GM21515 (cell line): ENCODE results near the gene MORF4L2.

Source experiments
- ATAC-seq: cut with Tn5 transposase; IDR thresholded peaks from one replicate; pipeline ENCODE4 v1.9.1; 2021; ENCODE audit not compliant: unreplicated experiment

Gene MORF4L2, protein sequence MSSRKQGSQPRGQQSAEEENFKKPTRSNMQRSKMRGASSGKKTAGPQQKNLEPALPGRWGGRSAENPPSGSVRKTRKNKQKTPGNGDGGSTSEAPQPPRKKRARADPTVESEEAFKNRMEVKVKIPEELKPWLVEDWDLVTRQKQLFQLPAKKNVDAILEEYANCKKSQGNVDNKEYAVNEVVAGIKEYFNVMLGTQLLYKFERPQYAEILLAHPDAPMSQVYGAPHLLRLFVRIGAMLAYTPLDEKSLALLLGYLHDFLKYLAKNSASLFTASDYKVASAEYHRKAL

DNA sequence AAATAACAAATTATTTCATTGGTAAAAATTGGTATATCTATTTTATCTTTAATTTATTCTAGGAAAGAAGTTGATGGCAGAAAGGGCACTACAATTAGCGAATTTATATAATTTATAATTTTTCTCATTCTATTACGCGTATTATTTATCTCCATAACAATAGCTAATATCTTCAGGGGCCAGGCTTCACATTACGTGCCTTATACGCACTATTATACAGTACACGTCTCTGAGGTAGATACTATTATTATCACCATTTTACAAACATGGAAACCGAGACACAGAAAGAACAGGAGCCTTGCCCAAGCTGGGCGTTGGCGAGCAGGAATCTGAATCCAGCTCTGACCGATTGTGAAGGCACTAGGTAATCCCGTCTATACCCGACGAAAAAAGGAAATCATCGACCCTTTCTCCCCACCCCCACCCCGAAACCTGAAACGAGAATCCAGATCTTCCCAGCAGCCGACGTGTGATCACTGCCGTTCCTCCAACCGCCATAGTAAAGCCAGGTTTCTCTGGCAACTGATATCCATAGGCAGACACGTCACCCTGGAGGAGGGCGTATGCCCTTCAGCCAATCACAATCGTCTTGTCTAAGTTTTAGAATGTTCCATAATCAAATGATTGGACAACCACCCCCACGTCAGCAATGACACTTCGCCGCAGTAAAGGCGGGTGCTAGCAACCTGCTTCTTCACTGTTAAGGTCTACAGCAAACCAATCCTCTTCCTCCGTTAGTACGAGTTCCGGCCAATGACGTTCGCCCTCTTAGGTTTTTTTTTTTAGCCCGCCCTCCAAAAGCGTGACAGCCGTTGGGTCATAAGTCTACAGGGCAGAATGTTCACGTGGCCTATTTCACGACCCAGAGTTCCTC is at the start of gene MORF4L2:
MORF4L2 (minus strand) TSS at position 501 of the 874 bp plus-strand sequence. CDS start 9,672 bp downstream, outside the sequence.
- ATAC-seq: peak; percentile 91

DNA sequence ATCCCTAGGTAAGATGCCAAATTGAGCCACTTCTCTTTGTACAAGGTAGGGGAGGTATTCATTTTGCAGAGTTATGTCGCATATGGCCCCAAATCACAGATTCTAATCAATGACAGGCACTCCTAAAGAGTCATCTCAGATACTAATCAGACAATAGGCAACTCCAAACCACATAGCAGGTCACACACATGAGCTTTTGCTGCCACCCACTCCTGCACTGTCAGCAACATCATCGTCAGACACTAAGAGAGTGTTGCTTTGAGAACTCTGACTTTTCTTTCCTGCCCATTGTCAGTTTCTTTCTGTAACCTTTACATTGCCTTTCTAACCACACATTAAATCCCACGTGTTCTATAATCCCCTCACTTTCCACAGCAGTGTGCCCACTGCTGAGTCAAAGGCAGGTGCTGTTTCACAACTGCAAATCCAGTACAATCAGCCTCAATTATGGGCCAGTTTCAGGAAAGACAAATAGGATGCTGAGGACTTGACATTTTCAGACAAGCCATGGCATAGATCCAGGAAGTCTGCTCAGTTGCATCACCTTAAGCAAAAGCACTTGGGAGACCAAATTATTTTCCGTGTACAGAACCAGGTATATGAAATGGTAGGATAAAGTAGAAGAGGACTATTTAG is 47.7 kb upstream of the MORF4L2 start:
- no peak for ATAC-seq

DNA sequence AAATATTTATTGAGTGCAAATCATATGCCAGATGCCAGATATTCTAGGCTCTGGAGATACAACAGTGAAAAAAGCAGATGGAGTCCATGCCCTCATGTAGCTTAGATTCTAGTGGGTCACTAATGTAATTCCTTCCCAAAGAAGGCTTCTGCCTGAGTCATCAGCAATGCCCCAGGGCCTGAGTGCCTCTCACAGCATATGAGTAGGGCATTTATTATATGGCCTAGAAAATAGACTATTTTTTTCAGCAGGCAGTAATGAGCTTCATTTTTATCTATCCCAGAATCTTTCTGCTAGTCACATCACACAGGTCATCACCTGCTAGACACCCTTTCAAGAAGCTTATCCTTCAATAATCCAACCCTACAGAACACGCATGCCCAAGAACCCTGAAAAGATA is 46.5 kb upstream of the MORF4L2 start:
- ATAC-seq: no peak

DNA sequence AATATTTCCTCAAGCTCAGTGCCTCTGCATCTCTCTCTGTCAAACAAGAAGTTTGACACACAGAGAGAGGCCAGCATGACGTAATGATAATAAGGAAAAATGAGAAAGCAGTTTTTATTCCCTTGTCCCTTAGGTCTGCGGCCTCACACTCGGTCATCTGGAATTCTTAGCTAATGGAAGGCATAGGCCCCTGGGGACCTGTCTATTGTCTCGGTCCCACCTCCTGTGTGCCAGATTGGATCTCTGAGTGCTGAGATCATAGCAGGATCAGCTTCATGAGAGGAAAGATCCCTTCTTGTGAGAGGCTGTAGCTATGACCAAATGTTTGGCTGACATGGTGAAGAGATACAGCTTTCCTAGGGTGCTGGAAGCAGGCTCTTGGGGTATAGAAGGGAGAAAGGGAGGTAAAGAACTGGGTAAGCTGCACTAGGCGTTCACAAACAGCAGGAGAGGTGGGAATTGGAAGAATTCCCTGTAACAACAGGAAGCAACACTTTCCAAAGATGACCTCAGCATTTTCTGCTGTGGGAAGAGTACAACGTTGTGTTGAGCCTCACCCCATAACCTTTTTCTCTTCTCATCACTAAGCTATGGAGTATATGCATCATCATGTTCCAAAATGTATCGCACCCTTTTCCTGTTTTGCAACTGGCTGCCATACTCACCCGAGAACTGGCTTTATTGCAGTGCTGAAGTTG is 44.4 kb upstream of the MORF4L2 start:
- no peak for ATAC-seq

DNA sequence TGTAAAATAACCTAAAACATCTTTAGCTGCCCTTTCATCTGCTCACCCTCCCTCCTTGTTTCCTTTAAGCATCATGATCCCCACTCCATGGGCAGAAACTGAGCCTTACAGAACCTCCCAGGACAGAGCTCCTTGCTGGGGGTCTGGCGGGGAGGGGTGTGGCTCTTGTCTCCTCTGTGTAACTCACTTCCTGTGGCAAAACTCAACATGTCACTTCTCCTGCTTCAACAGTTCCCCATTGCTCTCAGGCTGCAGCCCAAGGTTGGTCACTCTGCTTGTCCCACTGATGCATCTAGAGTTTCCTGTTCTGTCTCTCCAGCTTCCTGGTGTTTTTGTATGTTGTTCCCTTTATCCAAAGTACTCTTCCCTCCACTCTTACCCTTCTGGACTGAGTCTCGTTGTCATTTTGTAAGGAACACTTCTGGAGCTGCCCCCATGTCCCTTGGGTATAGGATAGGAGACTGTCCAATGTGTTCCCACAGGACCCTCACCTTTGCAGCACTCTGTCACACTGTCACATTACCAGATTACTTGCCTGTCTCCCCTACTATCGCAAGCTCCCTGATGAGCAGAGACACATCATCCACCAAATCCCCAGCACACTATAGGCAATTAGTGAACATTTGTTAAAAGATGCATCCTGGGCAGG is 43.8 kb upstream of the MORF4L2 start:
- no peak for ATAC-seq

DNA sequence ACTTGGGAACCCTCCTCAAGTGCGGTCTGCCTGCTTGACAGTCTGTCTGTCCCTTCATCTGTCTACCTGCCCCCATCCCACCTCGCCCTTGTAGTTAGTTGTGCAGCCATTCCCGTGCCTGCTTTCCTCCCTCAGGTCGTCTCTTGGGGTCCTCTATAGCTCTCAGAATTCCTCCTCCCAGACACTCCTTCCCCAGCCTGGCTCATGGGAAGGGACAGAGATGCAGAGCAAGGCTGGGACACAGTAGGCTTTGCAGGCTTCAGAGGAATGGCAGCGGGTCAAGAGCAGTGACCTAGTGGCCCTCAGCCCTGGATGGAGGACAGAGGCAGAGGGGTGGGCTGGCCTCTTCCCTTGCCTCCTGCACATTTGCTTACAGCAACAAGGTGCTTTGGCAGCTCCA is 42.5 kb upstream of the MORF4L2 start:
- ATAC-seq: no peak

DNA sequence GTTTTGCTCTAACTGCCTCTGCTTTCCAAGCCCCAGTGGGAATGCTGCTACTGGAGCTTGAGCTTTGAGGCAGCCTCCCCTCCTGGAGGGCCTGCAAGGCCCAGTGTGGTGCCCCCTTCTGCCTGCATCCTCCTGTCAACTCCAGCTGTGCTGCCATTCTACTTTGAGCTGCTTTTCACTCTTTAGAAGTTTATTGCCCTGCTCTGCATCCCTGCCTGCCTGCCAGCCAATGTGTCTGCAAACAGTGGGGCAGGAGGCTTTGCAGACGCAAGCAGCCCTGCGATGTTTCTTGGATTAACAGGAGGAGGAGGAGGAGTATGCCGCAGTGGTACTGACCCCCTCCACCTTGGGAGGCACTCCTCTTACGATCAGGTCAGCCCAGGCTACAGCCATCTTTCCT is 40.6 kb upstream of the MORF4L2 start:
- no peak for ATAC-seq

DNA sequence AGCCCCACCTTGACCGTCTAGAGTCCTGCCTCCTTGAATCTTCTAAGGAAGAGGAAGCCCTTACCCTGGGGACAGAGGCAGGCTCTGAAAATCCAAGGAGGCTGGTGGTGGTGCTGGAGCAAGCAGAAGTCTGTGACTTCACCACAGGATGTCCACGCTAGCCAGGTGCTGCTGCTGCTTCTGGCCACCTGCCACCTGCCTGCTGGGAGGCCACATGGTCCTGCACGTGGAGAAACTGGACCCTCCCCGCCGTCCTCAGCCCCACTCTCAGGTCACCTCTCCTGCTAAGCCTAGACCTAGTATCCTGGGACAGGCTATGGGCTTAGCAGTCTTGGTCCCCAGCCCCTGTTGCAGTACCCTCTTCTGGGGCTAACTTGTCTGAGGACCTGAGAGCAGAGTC is 40.0 kb upstream of the MORF4L2 start:
- ATAC-seq: no peak

DNA sequence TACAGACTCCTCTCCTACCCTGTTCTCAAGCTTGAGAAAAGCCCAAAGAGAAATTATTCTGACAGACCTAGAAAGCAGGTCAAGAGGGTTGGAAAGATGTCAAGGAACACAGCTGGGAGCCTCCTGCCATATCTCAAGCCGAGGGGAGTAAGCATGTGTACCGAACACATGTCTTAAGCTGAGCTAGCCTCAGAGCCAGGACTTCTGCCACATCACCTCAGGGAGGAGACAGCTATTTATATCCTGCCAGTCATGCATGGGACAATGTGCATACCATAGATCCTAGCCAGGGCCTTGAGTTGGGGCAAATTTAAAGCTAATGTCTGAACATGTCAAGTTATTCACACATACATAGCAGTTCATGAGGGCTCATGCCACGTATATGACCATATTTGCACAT is 36.0 kb upstream of the MORF4L2 start:
- ATAC-seq: no peak

DNA sequence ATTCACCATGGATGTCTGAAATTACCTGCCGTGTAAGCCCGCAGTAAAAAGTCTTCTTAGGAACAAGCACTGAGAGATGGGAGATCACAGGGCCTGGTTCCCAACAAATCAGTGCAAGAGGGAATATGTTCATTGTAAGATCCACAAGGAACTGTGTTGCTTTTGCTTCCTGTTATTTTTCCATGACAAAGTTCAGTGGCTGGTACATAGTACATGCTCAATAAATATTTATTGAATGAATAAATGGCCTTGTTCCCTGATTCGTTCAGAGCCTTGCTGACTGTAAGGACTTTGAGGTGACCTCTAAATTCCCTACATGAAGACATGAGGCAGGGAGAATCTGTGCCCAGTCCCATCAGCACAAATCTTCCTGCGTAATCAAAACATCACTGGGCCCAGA is 31.6 kb upstream of the MORF4L2 start:
- ATAC-seq: no peak

DNA sequence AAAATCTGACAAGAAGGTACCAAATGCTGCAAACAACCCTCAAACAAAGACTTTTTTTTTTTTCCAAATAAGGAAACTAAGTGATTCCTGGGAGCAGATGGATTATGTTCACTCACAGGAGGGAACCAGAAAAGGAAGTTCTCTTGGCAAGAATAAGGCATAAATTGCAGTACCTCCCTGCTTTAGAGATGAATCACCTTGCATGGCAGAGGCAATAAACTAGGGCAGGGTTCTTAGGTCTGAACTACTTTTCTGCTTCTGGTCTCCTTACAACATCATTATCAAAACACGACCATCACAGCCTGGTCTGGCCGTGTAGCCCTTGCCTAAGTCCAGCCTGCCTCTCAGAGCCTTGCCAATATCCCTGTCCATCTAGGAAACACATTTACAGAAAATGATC is 30.5 kb upstream of the MORF4L2 start:
- ATAC-seq: no peak

DNA sequence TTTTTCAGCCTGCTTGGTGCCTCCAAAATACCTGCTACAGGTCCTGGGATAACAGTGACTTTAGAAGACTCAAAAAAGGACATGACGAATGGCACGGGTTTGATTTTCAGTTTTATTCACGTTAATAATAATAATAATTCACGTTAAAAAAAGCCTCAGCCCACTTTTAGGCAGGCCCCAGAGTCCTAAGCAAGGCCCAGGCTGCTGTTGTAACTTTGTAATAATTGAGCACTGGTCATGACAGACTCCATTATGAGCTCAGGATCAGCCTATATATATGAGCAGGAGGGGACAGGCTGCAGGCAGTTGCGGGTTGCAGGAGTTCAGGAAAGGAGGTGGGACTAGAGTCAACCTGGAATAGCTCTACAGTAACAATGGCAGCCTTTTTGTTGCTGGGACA is 24.1 kb upstream of the MORF4L2 start, which contains the start of gene TMEM31:
TMEM31 (plus strand) TSS at position 301 of the 400 bp plus-strand sequence. CDS start 1,350 bp downstream, outside the sequence.
- no peak for ATAC-seq

DNA sequence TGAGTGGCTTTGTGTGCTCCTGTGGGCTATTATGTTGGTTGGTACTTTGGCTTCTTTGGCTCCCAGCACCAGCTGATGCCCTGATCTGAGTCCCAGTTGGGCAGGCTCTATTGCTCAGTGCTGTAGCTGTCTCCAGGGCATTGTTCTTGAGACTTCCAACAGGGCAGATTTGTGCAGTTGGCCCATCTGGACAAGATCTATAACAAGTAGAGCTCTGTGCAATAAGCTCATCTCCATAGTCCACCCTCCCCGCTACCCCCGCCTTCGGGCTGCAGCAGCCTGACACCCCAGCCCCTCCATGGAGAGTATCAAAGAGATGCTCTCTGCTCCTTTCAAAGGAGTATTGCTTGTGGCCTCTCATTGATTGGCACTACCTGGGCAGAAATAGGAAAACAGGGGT is 18.4 kb upstream of the MORF4L2 start:
- ATAC-seq: no peak

DNA sequence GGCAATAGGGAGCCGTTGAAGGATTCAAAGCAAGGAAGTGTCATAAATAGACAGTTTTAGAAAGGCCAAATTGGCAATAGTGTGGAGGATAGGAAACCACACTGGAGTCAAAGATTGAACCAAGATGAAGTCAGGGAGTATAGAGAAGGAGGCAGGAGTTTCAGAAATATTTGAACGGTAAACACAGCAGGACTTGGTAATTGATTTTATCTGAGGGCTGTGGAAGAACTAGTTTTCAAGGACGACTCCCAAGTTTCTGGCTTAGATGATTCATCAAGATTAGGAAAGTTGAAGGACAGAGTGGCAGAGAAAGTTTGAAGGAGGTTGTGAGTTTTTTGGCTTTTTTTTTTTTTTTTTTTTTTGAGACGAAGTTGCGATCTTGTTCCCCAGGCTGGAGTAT is 12.7 kb upstream of the MORF4L2 start:
- ATAC-seq: no peak

DNA sequence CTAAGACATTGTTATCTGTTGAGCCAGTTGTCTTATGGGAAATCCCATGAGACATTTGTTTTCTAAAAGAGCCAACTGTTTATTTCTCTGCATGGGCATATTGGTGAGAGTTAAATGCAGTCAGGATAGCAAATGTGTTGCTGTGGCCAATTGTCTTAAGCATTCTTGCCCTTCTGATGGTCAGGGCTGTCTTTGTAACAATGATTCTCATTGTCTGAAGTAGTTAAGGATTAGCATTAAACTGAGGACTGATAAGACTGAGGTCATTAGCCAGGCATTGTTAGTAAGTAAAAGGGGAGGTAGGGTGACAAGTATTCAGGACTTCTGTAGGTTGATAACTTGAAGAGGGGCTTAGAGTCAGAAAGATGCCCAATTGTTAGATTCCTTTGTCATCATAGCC is 11.2 kb upstream of the MORF4L2 start:
- ATAC-seq: no peak

DNA sequence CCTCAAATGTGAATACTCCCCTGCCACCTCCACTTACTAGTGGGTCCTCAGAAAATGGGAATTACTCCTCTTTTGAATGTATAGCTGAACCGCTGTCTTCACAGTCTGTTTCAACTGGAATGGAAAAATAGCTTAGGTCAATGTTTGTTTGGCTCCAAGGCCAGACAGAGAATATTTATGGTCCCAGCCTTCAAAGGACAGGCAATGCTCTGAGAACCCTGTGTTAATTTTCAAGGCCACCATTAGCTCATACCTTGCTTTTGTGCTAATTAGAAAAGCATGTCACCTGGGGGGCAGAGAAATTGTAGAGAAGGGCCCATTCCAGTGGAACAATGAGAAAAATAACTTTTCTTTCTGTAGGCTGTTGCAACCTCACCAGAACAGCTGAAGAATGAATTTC is 4.6 kb upstream of the MORF4L2 start:
- ATAC-seq: no peak

DNA sequence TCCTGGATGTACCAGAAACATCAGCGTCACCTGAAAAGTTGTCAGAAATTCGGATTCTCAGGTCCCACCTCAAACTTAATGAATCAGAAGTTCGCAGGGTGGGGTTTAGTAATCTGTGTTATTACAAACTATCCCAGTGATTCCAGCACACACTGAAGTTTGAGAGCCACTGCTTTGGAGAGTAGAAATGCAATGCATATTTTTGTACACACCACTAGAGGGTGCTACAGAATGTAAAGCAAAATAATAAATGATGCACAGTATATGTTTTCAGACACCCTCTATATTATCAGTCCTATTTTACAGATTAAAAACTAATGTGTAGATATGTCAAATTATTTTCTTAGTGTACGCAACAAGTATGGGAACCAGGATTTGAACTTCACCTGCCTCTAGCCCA is 2.4 kb upstream of the MORF4L2 start:
- ATAC-seq: no peak

DNA sequence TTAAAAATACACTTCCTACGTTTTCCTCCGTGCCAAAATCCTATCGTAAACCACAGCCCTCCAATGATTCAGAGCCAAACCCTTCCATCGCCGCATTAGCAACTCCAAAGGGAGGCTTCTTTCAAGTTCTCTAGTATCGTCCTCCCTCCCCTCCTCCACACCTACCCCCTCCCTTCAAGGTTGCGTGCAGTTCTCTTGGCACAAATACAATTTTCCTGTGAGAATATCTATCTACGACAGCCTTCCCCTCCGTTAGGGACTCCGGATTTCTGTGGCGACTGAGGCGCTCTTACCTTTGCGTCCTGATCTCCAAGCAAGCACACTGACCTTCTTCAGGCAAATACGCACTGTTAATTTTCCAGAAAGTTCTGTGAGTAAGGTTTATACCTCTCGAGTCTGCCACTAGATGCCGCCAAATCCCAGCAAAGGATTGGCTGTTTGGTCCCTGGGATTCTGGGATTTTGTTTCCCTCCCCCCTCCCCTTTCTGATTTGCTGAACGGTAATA is 1.2 kb upstream of the MORF4L2 start:
- ATAC-seq: no peak

DNA sequence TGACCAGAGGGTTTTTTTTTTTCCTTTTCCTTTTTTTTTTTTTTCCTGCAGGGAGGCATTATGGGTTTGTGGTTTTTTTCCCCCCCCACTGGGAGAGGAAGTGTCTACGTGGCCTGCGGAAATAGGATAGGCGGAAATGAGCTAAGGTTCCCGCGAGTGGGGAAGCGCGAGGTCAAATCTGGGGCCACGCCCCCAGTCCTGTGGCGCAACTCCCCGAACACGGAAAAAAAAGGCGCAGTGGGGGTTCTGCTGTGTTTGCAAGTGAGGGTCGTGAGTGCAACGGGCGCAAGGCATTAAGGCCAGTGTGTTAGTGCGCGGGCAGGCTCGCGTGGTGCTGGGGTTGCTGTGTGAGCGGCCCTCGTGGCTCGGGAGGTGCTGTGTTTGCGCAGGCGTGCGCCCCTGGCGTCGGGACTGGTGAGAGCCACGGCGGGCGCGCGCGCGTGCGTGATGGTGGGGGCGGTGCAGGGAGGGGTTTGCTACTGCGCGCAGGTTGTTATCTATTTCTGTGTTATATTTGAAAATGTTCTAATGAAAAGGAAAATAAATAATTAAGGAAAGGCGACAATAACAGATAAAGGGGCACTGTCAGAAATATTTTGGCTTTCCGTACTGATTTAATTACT is 685 bp upstream of the MORF4L2 start:
- ATAC-seq: peak; percentile 54

DNA sequence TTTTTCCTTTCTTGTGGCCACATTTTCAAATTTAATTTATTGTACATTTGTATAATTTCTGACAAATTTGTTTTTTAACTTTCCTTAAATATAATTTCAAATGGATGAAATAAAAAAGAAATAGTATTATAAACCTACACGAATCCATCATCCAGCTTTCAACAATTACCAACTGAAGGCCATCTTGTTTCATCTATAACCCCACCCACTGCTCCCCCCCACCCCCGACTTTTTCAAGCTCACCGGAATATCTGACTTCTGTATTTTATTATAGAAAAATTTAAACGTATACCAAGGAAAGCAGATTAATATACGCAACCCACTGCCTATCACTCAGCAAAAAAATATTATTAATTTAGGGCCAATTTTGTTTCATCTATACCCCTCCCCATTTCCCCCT is 1.1 kb downstream of the MORF4L2 start:
- ATAC-seq: no peak
